Neural progenitor cell (in vitro differentiated cells): Measurements from ENCODE around the gene OR52M1. TPM values are rescaled to one million over a fixed set of nuclear protein-coding genes. Genes with fewer than 3 reads are reported as not detected.

ENCODE experiments used
- DNase-seq: peaks from one replicate; pipeline ENCODE4 v3.0.0-alpha.2; 2016; ENCODE audit warnings: low spot score
- H2AFZ ChIP-seq: fragments of 200-600 bp; sonication (generic); replicated peaks from 2 replicates; pipeline ENCODE4 v1.6.1; 2016; ENCODE audit warnings: antibody characterized with exemption
- H3F3A ChIP-seq: fragments of 200-600 bp; sonication (generic); 2 replicates; pipeline ENCODE4 v1.6.1; 2016; ENCODE audit warnings: antibody characterized with exemption, low read depth
- H3K27ac ChIP-seq: fragments of 200-600 bp; sonication (generic); 2 replicates; pipeline ENCODE4 v1.5.1; 2016; ENCODE audit warnings: mild to moderate bottlenecking
- H3K27me3 ChIP-seq: fragments of 200-600 bp; sonication (generic); 2 replicates; pipeline ENCODE4 v1.6.1; 2016; ENCODE audit warnings: mild to moderate bottlenecking, moderate library complexity
- H3K36me3 ChIP-seq: fragments of 200-600 bp; sonication (generic); 2 replicates; pipeline ENCODE4 v1.5.1; 2016
- H3K4me1 ChIP-seq: fragments of 200-600 bp; sonication (generic); 2 replicates; pipeline ENCODE4 v1.6.1; 2016; ENCODE audit warnings: mixed run types
- H3K4me2 ChIP-seq: fragments of 200-600 bp; sonication (generic); 2 replicates; pipeline ENCODE4 v1.6.1; 2016
- H3K4me3 ChIP-seq: fragments of 200-600 bp; sonication (generic); 2 replicates; pipeline ENCODE4 v1.5.1; 2016
- H3K79me2 ChIP-seq: fragments of 200-600 bp; sonication (generic); 2 replicates; pipeline ENCODE4 v1.6.1; 2016; ENCODE audit warnings: low read depth
- H3K9ac ChIP-seq: fragments of 200-600 bp; sonication (generic); 2 replicates; pipeline ENCODE4 v1.6.1; 2016
- H3K9me3 ChIP-seq: fragments of 200-600 bp; sonication (generic); 2 replicates; pipeline ENCODE4 v1.5.1; 2016; ENCODE audit warnings: low read depth
- H4K20me1 ChIP-seq: fragments of 200-600 bp; sonication (generic); 2 replicates; pipeline ENCODE4 v1.6.1; 2016; ENCODE audit warnings: low read depth
- H3K27ac Mint-ChIP-seq: 3 replicates; pipeline ENCODE4 v1.8.0; 2021; ENCODE audit warnings: mixed read lengths
- H3K27me3 Mint-ChIP-seq: 2 replicates; pipeline ENCODE4 v1.8.0; 2022; ENCODE audit warnings: low read depth, mild to moderate bottlenecking, inconsistent platforms, moderate library complexity, mixed read lengths; ENCODE audit not compliant: insufficient read depth
- H3K36me3 Mint-ChIP-seq: 3 replicates; pipeline ENCODE4 v1.8.0; 2021; ENCODE audit warnings: mixed read lengths
- H3K4me1 Mint-ChIP-seq: 3 replicates; pipeline ENCODE4 v1.8.0; 2021; ENCODE audit warnings: mixed read lengths
- H3K4me3 Mint-ChIP-seq: 3 replicates; pipeline ENCODE4 v1.8.0; 2021; ENCODE audit warnings: mild to moderate bottlenecking, moderate library complexity, mixed read lengths
- H3K9me3 Mint-ChIP-seq: 3 replicates; pipeline ENCODE4 v1.8.0; 2020; ENCODE audit warnings: mixed read lengths
- CTCF ChIP-seq: fragments of 200-600 bp; sonication (generic); IDR thresholded peaks from 2 replicates; pipeline ENCODE4 v1.5.1; 2017; ENCODE audit warnings: antibody characterized with exemption, mild to moderate bottlenecking
- EZH2 ChIP-seq: fragments of 200-600 bp; sonication (generic); IDR thresholded peaks from 2 replicates; pipeline ENCODE4 v1.6.1; 2017; ENCODE audit warnings: antibody characterized with exemption, mild to moderate bottlenecking, moderate library complexity
- EZH2phosphoT487 ChIP-seq: fragments of 200-600 bp; sonication (generic); IDR thresholded peaks from 2 replicates; pipeline ENCODE4 v1.6.1; 2017; ENCODE audit warnings: antibody characterized with exemption
- total RNA-seq: library from RNA; depleted of rRNA; stranded (reverse); fragments of >200 nt; gene quantifications from 2 replicates; pipeline ENCODE4 v1.2.3, GENCODE V29; 2015; ENCODE audit warnings: low replicate concordance

OR52M1 gene
- total RNA-seq, 1 donor from 2014 or later: not detected

- Histone ChIP-seq H3F3A (no peaks in the 10 kb centered on the region), H3K27ac (no peak overlapping the region), H3K4me2 (no peak overlapping the region), H3K4me3 (no peak overlapping the region), H3K79me2 (no peaks in the 10 kb centered on the region), H3K27me3 (no peaks in the 10 kb centered on the region), H3K9me3 (no peaks in the 10 kb centered on the region), H3K4me1 (no peaks in the 10 kb centered on the region), H3K36me3 (no peaks in the 10 kb centered on the region), H4K20me1 (no peaks in the 10 kb centered on the region), H3K9ac (no peak overlapping the region), H2AFZ (no peak overlapping the region)
- TF ChIP-seq CTCF: no peak
- TF ChIP-seq EZH2: no peak
- TF ChIP-seq EZH2phosphoT487: no peak
- H3K9me3 Mint-ChIP-seq: no peaks in the 10 kb centered on the region
- no peak overlapping the region for H3K27ac Mint-ChIP-seq
- H3K4me3 Mint-ChIP-seq: no peak overlapping the region
- DNase-seq: no peak
- H3K27me3 Mint-ChIP-seq: no peaks in the 10 kb centered on the region
- no peaks in the 10 kb centered on the region for H3K36me3 Mint-ChIP-seq
- H3K4me1 Mint-ChIP-seq: no peaks in the 10 kb centered on the region
Observed at GRCh38 chr11:4514196-4514595, 30.8 kb upstream of the OR52M1 start.

- Histone ChIP-seq H4K20me1 (no peaks in the 10 kb centered on the region), H3K36me3 (no peaks in the 10 kb centered on the region), H3K4me3 (no peak overlapping the region), H3K27ac (no peak overlapping the region), H3F3A (no peaks in the 10 kb centered on the region), H3K9me3 (no peaks in the 10 kb centered on the region), H3K27me3 (no peaks in the 10 kb centered on the region), H3K4me2 (no peak overlapping the region), H3K79me2 (no peaks in the 10 kb centered on the region), H3K4me1 (no peaks in the 10 kb centered on the region), H3K9ac (no peak overlapping the region), H2AFZ (no peak overlapping the region)
- no peak overlapping the region for H3K4me3 Mint-ChIP-seq
- no peaks in the 10 kb centered on the region for H3K4me1 Mint-ChIP-seq
- H3K36me3 Mint-ChIP-seq: no peaks in the 10 kb centered on the region
- no peak for DNase-seq
- no peak for TF ChIP-seq CTCF
- TF ChIP-seq EZH2: no peak
- TF ChIP-seq EZH2phosphoT487: no peak
- no peak overlapping the region for H3K27ac Mint-ChIP-seq
- no peaks in the 10 kb centered on the region for H3K27me3 Mint-ChIP-seq
- no peaks in the 10 kb centered on the region for H3K9me3 Mint-ChIP-seq
Observed at GRCh38 chr11:4522339-4522738, 22.7 kb upstream of the OR52M1 start.

- Mint-ChIP-seq H3K27me3 (no peaks in the 10 kb centered on the region), H3K4me3 (no peak overlapping the region), H3K27ac (no peak overlapping the region), H3K4me1 (no peaks in the 10 kb centered on the region), H3K9me3 (no peaks in the 10 kb centered on the region), H3K36me3 (no peaks in the 10 kb centered on the region)
- Histone ChIP-seq H3K4me2 (no peak overlapping the region), H3K9ac (no peak overlapping the region), H3K4me1 (no peaks in the 10 kb centered on the region), H3F3A (no peaks in the 10 kb centered on the region), H4K20me1 (no peaks in the 10 kb centered on the region), H3K36me3 (no peaks in the 10 kb centered on the region), H3K4me3 (no peak overlapping the region), H3K27me3 (no peaks in the 10 kb centered on the region), H3K27ac (no peak overlapping the region), H2AFZ (no peak overlapping the region), H3K79me2 (no peaks in the 10 kb centered on the region), H3K9me3 (no peaks in the 10 kb centered on the region)
- no peak for TF ChIP-seq CTCF
- TF ChIP-seq EZH2: no peak
- TF ChIP-seq EZH2phosphoT487: no peak
- DNase-seq: no peak
Observed at GRCh38 chr11:4522752-4523151, 22.2 kb upstream of the OR52M1 start.

GRCh38 chr11:4523666-4524065 is 21.3 kb upstream of the OR52M1 start:
- Histone ChIP-seq H4K20me1 (no peaks in the 10 kb centered on the region), H3K4me3 (no peak overlapping the region), H3K36me3 (no peaks in the 10 kb centered on the region), H3K27me3 (no peaks in the 10 kb centered on the region), H3K4me1 (no peaks in the 10 kb centered on the region), H3K27ac (no peak overlapping the region), H3K4me2 (no peak overlapping the region), H3F3A (no peaks in the 10 kb centered on the region), H2AFZ (no peak overlapping the region), H3K9ac (no peak overlapping the region), H3K79me2 (no peaks in the 10 kb centered on the region), H3K9me3 (no peaks in the 10 kb centered on the region)
- Mint-ChIP-seq H3K4me3 (no peak overlapping the region), H3K36me3 (no peaks in the 10 kb centered on the region), H3K27ac (no peak overlapping the region), H3K27me3 (no peaks in the 10 kb centered on the region), H3K9me3 (no peaks in the 10 kb centered on the region), H3K4me1 (no peaks in the 10 kb centered on the region)
- TF ChIP-seq CTCF (no peak), EZH2phosphoT487 (no peak), EZH2 (no peak)
- no peak for DNase-seq
